Neural crest cell (in vitro differentiated cells): ENCODE results near the gene EPB41L4A. TPM values are rescaled to one million over a fixed set of nuclear protein-coding genes. Genes with fewer than 3 reads are reported as not detected.
"Not testable (repeated sequence)": the region's sequence is repeated elsewhere in the genome, so short reads cannot be mapped to it uniquely, and the experiment has no call there.

Experiments
- DNase-seq: peaks from one replicate; pipeline ENCODE4 v3.0.0; 2021; ENCODE audit warnings: low read depth, mixed read lengths, low spot score
- H3K27ac Mint-ChIP-seq: one replicate; pipeline ENCODE4 v1.8.0; 2021; ENCODE audit warnings: mild to moderate bottlenecking, mixed read lengths; ENCODE audit not compliant: unreplicated experiment
- H3K27me3 Mint-ChIP-seq: 2 replicates; pipeline ENCODE4 v1.8.0; 2021; ENCODE audit warnings: low read depth, mild to moderate bottlenecking, mixed read lengths
- H3K36me3 Mint-ChIP-seq: 2 replicates; pipeline ENCODE4 v1.8.0; 2021; ENCODE audit warnings: low read depth, mild to moderate bottlenecking, mixed read lengths
- H3K4me1 Mint-ChIP-seq: 2 replicates; pipeline ENCODE4 v1.8.0; 2021; ENCODE audit warnings: mixed read lengths
- H3K4me3 Mint-ChIP-seq: one replicate; pipeline ENCODE4 v1.8.0; 2021; ENCODE audit warnings: mild to moderate bottlenecking, mixed read lengths
- H3K9me3 Mint-ChIP-seq: 2 replicates; pipeline ENCODE4 v1.8.0; 2021; ENCODE audit warnings: mixed read lengths
- CTCF ChIP-seq: fragments of 200-600 bp; sonication (generic); conservative IDR thresholded peaks from 2 replicates; pipeline ENCODE4 v1.5.0; 2021; ENCODE audit warnings: antibody characterized with exemption, mild to moderate bottlenecking
- total RNA-seq: library from RNA; stranded (reverse); gene quantifications from 2 replicates; pipeline ENCODE4 v1.2.1, GENCODE V29; 2021

The EPB41L4A gene
- total RNA-seq, 1 donor from 2014 or later = 10.8 TPM

- no peak for TF ChIP-seq CTCF
- DNase-seq = no peak
- Mint-ChIP-seq H3K27ac (no peak overlapping the region), H3K4me3 (no peak overlapping the region), H3K4me1 (no peaks in the 10 kb centered on the region), H3K9me3 (peaks cover 20% of the 10 kb centered on the region), H3K27me3 (peaks cover 11% of the 10 kb centered on the region), H3K36me3 (peaks cover 5% of the 10 kb centered on the region)
Measured at GRCh38 chr5:112440031-112440430, 21.0 kb upstream of the EPB41L4A start.

GRCh38 chr5:112436144-112436543, 17.1 kb upstream of the EPB41L4A start:
- Mint-ChIP-seq H3K4me1 (no peaks in the 10 kb centered on the region), H3K27me3 (peaks cover 7% of the 10 kb centered on the region), H3K27ac (no peak overlapping the region), H3K9me3 (peaks cover 18% of the 10 kb centered on the region), H3K4me3 (no peak overlapping the region), H3K36me3 (peaks cover 5% of the 10 kb centered on the region)
- DNase-seq = no peak
- TF ChIP-seq CTCF = no peak

- H3K4me3 Mint-ChIP-seq = no peak overlapping the region
- H3K27ac Mint-ChIP-seq = no peak overlapping the region
- no peak for TF ChIP-seq CTCF
- peaks cover 6% of the 10 kb centered on the region for H3K9me3 Mint-ChIP-seq
- peaks cover 3% of the 10 kb centered on the region for H3K36me3 Mint-ChIP-seq
- H3K4me1 Mint-ChIP-seq = no peaks in the 10 kb centered on the region
- DNase-seq = no peak
- H3K27me3 Mint-ChIP-seq = peaks cover under 1% of the 10 kb centered on the region
Measured at GRCh38 chr5:112434641-112435040, 15.6 kb upstream of the EPB41L4A start.

GRCh38 chr5:112426202-112426601, 7.1 kb upstream of the EPB41L4A start:
- H3K9me3 Mint-ChIP-seq, DNase-seq: not testable (repeated sequence)

GRCh38 chr5:112419986-112420864, 1.1 kb upstream of the EPB41L4A start:
- Mint-ChIP-seq H3K4me1 (peaks cover 14% of the 10 kb centered on the region), H3K36me3 (no peaks in the 10 kb centered on the region), H3K27ac (no peak overlapping the region), H3K9me3 (no peaks in the 10 kb centered on the region), H3K4me3 (peak overlapping the region; percentile 88), H3K27me3 (peaks cover 74% of the 10 kb centered on the region)
- peak; percentile 80 for DNase-seq
- peak; percentile 94 for TF ChIP-seq CTCF

More at GRCh38 chr5:112426202-112426601, 7.1 kb upstream of the EPB41L4A start:
- not testable (repeated sequence) for H3K4me3 Mint-ChIP-seq, H3K27ac Mint-ChIP-seq, H3K4me1 Mint-ChIP-seq, H3K36me3 Mint-ChIP-seq
- peaks cover 34% of the 10 kb centered on the region for H3K27me3 Mint-ChIP-seq

- no peak for TF ChIP-seq CTCF
- peaks cover 14% of the 10 kb centered on the region for H3K4me1 Mint-ChIP-seq
- peak overlapping the region; percentile 84 for H3K4me3 Mint-ChIP-seq
- peaks cover 74% of the 10 kb centered on the region for H3K27me3 Mint-ChIP-seq
- peak; percentile 2 for DNase-seq
- no peak overlapping the region for H3K27ac Mint-ChIP-seq
- H3K9me3 Mint-ChIP-seq = no peaks in the 10 kb centered on the region
- H3K36me3 Mint-ChIP-seq = no peaks in the 10 kb centered on the region
Measured at GRCh38 chr5:112418659-112419163, 366 bp downstream of the EPB41L4A start.
